SK-N-MC (cell line): Measurements from ENCODE around the gene C19orf38.

Experiments used
- EZH2 ChIP-seq: fragments of 200-600 bp; sonication (generic); IDR thresholded peaks from one replicate; pipeline ENCODE4 v1.6.1; 2017; ENCODE audit warnings: antibody characterized with exemption
- POLR2AphosphoS5 ChIP-seq: IDR thresholded peaks from 2 replicates; pipeline ENCODE4 v1.6.1; 2012; ENCODE audit warnings: mild to moderate bottlenecking, low read depth, low read length, borderline replicate concordance

DNA sequence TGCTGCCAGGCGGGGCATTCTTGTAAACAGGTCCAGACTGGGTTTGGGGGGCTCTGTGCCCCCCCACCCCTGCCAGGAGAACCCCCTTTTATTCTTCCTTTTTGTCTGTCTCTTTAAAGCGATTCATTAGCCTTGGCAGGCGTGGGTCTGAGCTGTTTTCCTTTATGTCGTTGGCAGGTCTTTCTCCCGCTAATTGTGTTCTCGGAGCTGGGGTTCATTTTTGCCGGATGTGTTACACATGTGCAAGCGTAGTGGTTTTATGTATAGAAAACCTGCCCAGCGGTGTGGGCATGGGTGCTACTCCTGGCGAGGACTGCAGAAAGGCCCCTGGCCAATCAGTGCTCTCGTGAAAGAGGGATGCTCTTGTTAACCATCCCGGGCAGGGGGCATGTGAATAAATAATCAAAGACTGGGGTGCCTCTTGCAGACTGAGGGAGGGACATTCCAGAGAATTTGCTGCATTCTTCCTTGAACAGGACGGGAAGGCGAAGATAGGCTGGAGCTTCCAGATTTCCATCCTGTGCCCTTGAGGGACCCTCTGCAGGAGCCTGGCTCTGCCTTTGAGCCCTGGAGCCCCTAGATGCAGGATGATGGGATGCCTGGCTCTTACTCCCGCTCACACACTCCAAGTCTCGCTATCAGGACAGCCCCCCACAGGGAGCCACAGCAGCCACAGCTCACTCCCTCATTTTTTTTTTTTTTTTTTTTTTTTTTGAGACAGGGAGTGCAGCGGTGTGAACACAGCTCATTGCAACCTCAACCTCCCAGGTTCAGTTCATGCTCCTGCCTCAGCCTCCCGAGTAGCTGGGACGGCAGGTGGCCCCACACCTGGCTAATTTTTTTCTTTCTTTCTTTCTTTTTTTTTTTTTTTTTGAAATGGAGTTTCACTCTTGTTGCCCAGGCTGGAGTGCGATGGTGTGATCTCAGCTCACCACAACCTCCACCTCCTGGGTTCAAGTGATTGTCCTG, 37.3 kb downstream of the C19orf38 start:
- TF ChIP-seq EZH2 (no peak), POLR2AphosphoS5 (no peak)
